GM12865 (cell line): Measurements from ENCODE around the gene ASF1B.

Source experiments
- DNase-seq: peaks from one replicate; pipeline ENCODE4 v3.0.0; 2010; ENCODE audit warnings: low read depth
- H3K4me3 ChIP-seq: 2 replicates; pipeline ENCODE4 v1.5.1; 2011; ENCODE audit warnings: mild to moderate bottlenecking, low read depth, low read length, control low read depth
- TF ChIP-seq, protein P1 (sequence below): IDR thresholded peaks from 2 replicates; pipeline ENCODE4 v1.5.1; 2011; ENCODE audit warnings: low read length, control low read depth, low read depth, inconsistent platforms; ENCODE audit not compliant: insufficient read depth; ENCODE audit errors: missing control alignments

The ASF1B gene

DNA sequence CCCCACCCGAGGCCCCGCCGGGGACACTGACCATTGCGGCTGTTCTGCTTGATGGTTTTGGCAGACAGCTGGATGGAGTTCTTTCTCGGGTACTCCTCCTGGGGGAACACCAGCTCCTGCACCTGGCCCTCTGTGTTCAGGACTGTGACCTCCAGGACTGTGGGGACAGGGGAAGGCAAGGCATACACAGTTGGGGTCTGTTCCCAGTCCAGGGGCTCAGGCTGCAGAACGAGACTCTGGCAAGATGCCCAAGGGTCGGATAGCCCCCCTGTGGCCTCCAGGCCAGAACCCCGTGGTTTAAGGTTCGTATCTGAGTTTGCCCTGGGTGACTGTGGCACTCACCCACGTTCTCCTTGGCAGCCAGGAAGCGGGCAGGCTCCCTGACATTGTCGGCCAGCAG, 22.7 kb upstream of the ASF1B start:
- H3K4me3 ChIP-seq, result no peak overlapping the region
- DNase-seq, result no peak
- TF ChIP-seq, protein P1, sequence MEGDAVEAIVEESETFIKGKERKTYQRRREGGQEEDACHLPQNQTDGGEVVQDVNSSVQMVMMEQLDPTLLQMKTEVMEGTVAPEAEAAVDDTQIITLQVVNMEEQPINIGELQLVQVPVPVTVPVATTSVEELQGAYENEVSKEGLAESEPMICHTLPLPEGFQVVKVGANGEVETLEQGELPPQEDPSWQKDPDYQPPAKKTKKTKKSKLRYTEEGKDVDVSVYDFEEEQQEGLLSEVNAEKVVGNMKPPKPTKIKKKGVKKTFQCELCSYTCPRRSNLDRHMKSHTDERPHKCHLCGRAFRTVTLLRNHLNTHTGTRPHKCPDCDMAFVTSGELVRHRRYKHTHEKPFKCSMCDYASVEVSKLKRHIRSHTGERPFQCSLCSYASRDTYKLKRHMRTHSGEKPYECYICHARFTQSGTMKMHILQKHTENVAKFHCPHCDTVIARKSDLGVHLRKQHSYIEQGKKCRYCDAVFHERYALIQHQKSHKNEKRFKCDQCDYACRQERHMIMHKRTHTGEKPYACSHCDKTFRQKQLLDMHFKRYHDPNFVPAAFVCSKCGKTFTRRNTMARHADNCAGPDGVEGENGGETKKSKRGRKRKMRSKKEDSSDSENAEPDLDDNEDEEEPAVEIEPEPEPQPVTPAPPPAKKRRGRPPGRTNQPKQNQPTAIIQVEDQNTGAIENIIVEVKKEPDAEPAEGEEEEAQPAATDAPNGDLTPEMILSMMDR, result no peak

DNA sequence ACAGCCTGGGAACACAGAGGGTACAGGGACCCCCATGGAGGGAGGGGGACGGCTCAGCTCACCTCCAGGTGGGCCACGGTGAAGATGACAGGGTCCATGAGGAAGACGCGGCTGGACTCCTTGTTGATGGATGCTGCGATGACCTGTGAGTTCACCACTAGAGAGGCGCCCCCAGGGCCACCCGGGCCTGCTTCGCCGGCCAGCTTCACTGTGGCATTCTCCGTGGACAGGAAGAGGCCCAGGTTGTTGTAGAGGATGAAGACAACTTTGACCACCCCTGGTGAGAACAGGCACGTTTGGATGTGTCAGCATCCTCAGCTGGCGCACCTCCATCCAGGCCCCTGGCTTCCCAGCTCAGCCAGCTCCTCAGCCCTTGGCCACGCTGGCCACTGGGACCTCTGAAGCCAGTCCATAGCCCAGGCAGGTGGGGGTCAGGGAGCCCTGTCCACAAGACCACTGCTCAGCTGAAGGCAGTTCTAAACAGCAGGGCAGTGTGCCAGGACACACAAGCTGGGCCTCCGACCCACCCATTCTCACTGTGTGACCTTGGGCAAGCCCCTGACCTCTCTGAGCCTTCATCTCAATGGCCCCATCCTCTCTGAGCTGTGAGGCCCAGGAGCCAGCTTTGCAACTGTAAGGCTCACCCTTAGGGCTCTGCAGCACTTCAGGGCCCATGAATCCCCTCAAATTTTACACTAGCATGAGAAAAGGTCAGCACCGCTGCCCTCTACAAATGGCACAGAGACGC, 22.1 kb upstream of the ASF1B start:
- TF ChIP-seq, protein P1, result no peak
- DNase-seq, result no peak
- no peak overlapping the region for H3K4me3 ChIP-seq

DNA sequence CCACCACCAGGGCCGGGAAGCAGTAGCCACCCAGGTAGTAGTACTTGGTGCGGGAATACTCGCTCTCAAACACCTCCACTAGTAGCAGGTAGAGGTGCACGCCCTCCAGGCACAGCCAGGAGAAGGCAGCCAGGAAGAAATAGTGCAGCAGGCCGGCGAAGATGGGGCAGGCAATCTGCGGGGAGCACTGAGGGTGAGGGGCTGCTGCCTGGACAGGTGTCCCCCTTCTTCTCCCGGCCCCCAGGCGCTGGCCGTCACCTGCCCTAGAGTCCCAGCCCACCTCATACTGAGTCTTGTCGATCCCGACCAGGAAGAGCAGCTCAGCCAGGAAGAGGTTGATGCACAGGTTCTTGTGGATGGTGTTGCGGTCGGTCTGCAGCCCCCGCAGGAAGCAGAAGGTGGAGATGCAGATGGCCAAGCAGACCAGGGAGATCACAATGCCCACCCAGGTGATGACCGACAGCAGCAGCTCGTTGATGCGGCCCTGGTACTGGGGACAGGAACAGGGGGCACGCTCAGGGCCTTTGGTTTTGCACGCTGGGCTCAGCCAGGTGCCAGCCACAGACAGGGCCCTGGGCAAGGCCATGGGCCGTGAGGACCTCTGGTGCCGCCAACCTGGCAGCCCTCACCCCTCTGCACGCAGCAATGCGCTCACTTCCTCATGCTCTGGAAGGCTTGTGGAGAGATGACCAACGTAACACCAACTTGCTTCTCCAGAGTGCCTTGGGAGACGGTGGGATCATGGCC, 20.8 kb upstream of the ASF1B start:
- no peak overlapping the region for H3K4me3 ChIP-seq
- no peak for DNase-seq
- TF ChIP-seq, protein P1, result no peak

DNA sequence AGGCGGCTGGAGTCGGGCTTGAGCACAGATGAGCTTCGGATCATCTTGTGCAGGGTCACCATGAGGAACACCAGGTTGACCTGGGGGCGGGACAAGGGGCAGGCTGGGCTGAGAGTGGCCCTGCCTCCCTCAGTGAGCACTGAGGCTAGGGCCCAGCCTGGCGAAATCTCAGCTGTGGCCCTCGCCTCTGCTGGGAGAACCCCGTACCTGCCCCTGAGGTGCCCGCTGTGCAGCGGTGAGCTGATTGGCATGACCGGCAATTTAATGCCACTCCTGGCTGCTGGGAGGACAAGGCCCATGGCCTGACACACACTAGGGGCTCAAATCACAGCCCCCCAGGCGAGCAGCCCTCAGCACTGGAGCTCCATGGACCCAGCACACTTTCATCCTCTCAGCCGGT, 19.7 kb upstream of the ASF1B start:
- H3K4me3 ChIP-seq, result no peak overlapping the region
- DNase-seq, result no peak
- TF ChIP-seq, protein P1, result no peak

DNA sequence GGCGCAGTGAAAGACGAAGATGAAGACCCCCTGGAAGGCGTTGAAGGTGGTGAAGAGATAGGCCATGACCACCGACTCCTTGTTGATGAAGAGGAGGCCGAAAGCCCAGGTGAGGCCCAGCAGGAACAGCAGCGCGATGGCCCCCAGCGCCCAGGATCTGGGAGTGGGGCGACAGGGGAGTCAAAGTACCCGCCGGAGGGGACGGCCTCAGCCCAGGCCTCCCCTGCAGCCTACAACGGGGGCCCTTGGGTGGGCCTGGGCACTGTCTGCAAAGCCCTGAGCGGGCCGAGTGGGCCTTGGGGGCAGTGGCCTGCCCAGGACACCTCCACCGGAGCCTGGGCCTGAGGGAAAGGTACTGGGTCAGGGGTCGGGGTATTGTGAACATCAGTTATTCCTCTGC, 19.0 kb upstream of the ASF1B start:
- no peak overlapping the region for H3K4me3 ChIP-seq
- TF ChIP-seq, protein P1, result no peak
- DNase-seq, result no peak

DNA sequence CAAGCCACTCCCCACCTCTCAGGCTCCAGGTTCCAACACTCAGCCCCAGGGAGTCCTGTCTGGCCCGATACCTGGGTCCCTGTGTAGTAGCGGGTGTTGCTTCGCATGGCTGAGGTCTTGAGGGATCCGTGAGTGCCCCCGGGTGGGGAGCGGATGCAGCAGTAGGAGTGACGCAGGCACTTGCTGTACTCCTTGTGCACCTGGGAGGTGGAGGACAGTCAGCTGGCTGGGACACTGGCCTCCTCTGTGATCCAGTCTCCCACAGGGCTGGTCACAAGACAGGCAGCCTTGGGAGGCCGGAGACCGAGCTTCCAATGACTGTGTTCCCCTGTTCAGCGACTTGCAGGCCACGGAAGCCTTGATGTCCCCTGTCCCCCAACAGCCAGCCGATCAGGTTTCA, 16.3 kb upstream of the ASF1B start:
- no peak for DNase-seq

More for the DNA sequence above, 16.3 kb upstream of the ASF1B start:
- no peak overlapping the region for H3K4me3 ChIP-seq
- TF ChIP-seq, protein P1, result no peak
